Ecto neural progenitor cell (in vitro differentiated cells): ENCODE results near the gene ABCC8.
A peak's percentile ranks its signal among the peaks of the same experiment; 100 is the strongest.

Experiments used
- DNase-seq: peaks from one replicate; pipeline ENCODE4 v3.0.0-alpha.2; 2018; ENCODE audit warnings: low spot score

ABCC8 gene

GRCh38 chr11:17386331-17387084 lies 90.1 kb downstream of the ABCC8 start:
- DNase-seq: peak; percentile 75

DNA sequence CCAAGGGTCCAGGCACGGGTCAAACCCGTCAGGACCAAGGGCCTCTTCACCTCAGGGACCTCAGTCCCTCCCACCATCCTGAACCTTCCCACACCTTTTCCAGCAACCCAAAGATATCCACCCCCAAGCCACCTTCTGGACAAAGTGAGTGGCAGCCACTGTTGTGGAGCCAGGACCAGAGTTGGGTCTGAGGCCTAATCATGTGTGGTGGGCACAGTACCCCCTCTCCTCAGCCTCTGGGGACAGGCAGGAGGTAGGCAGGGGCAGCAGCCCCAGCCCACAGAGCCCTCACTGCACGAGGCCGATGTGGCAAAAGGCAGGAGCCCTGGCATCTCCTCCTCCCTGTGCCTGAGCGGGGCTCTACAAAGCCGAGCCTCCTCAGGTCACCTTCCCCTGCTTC lies 90.7 kb downstream of the ABCC8 start:
- no peak for DNase-seq

DNA sequence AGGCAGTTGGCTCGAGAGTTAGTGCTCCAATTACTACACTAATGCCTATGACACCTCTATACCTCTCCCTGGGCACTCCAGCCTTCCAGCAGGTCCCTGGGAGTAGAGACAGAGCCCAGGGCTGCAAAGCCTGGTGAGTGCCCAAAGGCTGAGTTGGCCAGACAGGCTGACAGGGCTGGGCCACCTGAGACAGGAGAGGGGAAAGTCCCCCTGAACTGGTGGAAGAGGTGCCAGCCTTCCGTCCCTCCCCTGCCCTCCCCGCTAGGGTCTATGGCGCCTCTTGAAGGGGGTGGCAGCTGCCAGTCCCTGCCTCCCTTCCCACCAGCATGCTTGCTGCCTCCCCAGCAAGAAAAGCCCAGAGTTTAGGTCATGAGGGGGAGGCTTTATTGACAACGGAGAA lies 91.2 kb downstream of the ABCC8 start:
- no peak for DNase-seq

DNA sequence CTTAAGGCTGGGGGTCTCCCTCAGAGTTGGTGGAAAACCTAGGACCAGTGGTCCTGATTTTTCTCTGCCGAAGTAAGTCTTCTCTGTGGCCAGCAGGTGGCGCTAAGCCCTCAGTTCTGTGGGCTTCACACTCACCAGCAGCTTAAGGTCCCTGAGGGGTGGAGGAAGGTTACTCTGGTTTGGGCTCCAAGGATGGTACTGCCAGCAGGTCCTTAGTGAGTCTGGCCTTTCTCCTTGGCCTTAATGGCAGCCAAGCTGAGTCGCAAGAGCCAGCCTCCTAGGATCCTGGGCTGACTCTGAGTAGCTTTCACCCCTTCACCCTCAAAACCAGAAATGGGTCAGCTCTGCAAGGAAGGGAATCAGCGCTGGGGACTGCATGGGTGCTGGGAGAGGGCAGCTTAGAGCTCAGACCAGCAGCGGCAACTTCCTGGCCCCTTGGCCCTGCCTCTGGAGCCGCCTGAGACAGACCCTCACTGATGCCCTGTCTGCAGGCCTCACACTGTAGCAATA lies 92.6 kb downstream of the ABCC8 start:
- DNase-seq: peak; percentile 88

DNA sequence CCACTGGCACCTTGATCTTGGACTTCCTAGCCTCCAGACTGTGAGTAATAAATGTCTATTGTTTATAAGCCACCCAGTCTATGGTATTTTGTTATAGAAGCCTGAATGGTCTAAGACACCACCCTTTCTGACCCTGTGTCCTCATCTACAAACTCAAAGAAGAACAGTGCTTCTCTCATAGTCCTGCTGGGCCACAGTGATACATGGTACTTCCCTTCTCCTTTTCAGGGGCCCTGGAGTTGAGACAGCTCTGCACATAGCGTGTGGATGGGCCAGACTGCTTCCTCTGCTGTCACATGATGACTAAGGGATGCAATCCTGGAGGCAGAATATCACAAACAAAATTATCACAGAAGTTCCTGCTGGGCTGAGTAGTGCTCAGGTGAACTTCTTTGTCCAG lies 93.2 kb downstream of the ABCC8 start:
- DNase-seq: no peak

DNA sequence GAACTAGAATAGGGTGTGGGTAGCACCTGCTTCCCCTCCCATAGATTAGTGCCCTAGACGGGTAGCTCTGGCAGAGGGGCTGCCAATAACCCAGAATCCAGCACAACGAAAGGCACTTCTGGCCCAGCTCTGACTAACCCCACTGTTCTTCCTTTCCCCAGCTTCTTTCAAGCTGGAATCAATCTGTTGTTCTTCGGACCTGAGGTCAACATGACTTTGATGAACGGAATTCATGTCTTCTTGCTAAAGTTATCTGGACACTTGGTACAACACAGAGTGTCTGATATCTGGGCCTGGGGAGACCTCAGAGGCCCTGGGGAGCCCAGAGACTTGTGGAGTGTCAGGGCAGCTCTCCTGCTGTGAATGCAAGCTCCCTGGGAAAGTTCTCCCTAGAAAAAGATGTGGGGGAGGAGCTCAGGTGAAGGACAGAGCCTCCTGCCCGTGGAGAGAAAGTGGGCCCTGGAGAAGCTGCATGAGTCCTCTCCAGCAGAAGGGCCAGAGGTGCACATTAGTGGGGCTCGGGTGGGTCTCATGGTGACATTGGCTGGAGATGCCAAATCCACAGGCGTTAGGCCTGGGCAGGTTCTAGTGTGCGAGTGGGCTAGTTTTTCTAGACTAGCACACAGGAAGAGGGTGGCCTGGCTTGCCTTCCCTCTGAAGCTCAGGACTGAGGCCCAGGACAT lies 94.5 kb downstream of the ABCC8 start:
- no peak for DNase-seq

DNA sequence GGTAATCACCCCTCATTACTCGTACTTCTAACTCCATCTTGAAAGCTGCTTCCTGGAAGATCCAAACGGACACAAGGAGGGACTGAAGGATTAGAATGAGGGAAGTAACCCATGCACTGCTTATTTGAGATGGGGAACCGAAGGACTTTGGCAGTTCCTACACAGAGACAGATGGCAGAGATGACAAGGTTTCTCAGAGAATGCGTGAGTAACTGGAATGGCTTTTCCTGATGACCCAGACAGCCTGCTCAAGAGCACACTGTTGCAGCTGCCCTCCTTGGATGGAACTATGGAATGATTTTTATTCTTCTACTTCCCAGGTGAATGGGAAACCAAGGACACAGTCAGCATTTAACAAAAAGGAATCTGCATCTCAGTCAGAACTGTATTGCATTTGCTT lies 95.5 kb downstream of the ABCC8 start:
- no peak for DNase-seq

DNA sequence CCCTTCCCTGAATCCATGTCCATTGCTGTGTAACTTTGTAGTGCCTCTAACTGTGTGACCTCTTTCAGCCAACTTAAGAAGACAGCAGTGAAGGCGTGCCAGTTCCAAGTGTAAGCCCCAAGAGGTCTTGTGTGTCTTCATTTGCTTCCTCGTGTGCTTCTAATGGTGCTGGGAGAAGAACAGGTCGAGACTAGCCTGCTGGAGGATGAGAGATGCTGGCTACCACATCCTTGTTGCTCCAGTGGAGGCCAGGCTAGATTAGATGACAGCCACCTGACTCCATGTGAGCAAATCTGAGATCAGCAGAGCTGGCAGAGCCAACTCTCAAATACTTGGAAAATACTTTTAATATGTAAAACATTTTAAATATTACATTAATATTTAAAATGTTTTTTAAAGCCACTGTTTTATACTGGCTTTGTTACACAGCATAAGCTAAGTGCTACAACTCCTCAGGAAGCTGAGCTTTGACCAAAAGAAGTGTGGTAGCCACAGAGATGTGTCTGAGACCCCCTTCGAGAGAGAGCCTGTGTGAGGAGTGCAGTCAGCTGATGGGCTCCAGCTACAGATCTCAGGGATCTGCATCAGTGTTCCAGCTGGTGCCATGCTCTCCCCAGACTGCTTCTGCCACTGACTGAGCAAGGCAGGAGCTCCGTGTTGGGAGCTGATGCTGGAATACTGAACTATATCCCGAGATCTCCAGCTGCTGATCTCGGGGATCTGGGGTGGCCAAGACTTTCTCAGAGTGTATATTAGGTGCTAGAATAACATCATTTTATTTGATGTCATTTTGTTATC lies 97.1 kb downstream of the ABCC8 start:
- DNase-seq: no peak

- DNase-seq: no peak
Measured at GRCh38 chr11:17378655-17379054, 98.0 kb downstream of the ABCC8 start.

GRCh38 chr11:17376493-17376892 lies 100.2 kb downstream of the ABCC8 start:
- DNase-seq: no peak

DNA sequence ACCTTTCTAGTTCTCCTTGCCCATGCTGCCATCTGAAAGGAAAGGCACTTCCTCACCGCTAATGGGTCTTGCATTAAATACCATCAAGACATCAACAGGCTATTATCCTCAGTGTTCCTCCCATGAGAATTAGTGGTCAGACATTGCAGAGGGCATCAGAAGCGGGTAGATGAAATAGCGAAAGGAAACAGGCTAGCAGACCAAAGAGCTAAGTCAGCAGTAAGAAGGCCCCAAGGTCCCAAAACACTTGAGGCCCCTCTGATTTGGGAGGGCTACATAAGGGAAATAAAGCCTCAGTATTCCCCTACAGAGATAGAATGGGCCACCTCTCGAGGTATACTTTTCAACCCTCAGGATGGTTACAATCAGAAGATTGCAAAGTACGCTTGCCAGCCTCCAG lies 101.1 kb downstream of the ABCC8 start:
- DNase-seq: no peak

GRCh38 chr11:17371614-17372013 lies 105.0 kb downstream of the ABCC8 start:
- DNase-seq: no peak

DNA sequence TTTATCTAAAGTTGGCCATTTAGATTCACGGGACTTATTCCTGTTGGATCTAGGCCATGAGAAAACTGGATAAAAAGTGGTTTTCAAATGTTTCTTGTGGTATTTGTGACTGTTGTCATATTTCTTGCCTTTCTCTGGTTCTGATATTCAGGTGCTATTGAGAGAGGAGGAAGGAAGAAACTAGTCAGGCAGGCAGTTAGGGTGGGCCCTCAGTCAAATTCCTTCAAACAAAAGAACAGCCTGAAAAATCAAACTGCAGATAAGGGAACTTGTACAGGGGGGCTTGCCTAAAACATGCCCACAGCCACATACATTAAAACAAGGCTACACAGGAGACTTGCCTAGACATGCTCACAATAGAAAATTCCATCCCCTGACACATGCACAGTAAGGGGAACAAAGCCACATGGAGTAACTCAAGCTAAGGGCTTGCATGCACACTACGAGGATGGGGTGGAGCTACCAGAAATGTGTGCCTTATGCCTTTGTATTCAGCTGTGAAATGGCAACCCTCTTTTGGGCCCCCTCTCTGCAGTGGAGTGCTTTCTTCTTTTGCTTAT lies 106.9 kb downstream of the ABCC8 start:
- no peak for DNase-seq

DNA sequence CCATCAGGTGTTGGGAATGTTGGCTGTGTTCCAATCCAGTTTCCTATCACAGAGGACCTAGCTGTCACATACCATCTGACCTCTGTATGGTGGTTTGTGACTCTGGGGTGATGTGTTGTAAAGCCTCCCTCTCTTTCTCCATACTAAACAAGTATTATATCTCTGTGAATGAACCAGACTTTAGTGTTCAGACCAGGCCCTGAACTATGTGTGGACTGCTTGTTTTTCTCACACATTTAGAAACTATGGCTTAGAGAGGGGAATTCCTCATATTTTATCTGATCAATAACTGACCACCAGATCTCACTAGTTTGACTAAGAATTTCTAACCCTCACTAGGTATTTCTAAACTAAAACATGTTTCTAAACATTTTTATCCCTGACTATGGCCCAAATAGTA lies 107.6 kb downstream of the ABCC8 start:
- DNase-seq: no peak

GRCh38 chr11:17368551-17368950 lies 108.1 kb downstream of the ABCC8 start:
- no peak for DNase-seq

DNA sequence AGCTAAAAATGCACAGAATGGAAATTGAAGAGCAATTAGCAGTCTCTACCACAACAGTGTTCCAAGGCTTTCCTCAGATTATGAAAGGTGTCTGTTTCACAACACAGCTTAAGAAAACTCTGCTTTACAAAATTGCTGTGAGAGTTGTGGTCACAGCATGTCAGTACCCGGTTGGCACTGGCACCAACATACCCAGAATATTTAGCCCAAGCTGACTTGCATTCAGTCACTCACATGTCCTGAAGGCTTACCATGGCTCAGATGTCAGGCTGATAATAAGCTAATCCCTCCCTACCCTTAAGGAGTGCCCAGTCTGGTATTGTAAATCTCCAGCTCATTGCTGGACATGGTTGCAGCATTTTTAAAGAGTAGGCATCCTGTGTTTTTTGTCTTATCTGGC lies 110.2 kb downstream of the ABCC8 start:
- no peak for DNase-seq

- peak; percentile 50 for DNase-seq
Measured at GRCh38 chr11:17354601-17354991, 122.0 kb downstream of the ABCC8 start.

DNA sequence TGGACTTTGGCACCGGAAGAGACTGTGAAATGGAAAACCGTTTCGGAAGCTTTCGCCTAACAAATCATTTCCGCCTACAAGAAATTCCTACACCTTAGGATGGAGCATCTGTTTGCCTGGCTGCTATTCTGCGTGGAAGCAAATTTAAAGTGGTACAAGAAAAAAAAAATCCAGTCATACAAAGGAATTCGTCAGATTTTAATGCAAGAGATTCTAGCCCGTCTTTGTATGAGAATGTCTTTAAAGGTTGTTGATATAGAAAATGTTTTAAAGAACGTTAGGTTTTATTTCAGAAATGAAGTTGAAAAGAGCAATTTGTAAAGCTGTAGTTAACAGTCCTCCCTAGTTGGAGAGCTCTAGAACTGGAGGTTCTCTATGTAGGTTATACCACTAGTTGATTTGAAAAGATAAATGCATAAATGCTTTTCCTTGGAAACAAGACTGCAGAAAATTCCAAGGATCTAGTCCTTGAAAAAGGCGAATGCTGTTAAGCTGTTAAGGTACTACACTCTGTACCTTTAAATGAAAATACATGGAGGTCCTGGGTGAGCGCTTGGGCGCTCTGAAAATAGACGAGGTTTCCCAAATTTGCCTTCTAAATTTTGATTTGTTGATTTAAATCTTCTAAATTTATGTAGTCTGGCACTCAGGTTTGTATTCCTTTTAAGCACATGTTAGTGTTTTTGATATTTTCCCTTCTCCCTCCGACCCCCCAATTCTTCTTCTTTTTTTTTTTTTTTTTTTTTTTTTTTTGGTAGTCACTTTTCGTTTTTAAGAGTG lies 122.6 kb downstream of the ABCC8 start:
- no peak for DNase-seq

- DNase-seq: peak; percentile 86
Measured at GRCh38 chr11:17352950-17353820, 123.5 kb downstream of the ABCC8 start.

- peak; percentile 63 for DNase-seq
Measured at GRCh38 chr11:17351510-17352176, 125.0 kb downstream of the ABCC8 start, which contains the start of gene NCR3LG1. NCR3LG1 (plus strand) TSS chr11:17351800; CDS start chr11:17351970, 170 bp downstream.
